GM12878 (cell line): ENCODE data around the gene STARD13. TPM values are rescaled to one million over a fixed set of nuclear protein-coding genes. Genes with fewer than 3 reads are reported as not detected.

Source experiments
- BRCA1 ChIP-seq: IDR thresholded peaks from 2 replicates; pipeline ENCODE4 v1.6.1; 2011; ENCODE audit warnings: low read depth, low read length, improper control_type of control experiment
- STAT1 ChIP-seq: fragments of 450-650 bp; conservative IDR thresholded peaks from 2 replicates; pipeline ENCODE4 v1.6.1; 2014; ENCODE audit warnings: antibody characterized with exemption, mild to moderate bottlenecking
- SUPT20H ChIP-seq: IDR thresholded peaks from 2 replicates; pipeline ENCODE4 v1.6.1; 2011; ENCODE audit warnings: low read depth, mild to moderate bottlenecking, low read length, moderate library complexity, borderline replicate concordance; ENCODE audit not compliant: control insufficient read depth
- TBL1XR1 ChIP-seq: IDR thresholded peaks from 2 replicates; pipeline ENCODE4 v1.6.1; 2012; ENCODE audit warnings: low read depth, low read length, improper control_type of control experiment
- YY1 ChIP-seq: IDR thresholded peaks from 2 replicates; pipeline ENCODE4 v1.6.1; 2011; ENCODE audit warnings: low read depth, mild to moderate bottlenecking, low read length
- polyA plus RNA-seq, 11 experiments: library from polyadenylated mRNA; depleted of rRNA in 4 of 11; unstranded in 6 of 11; stranded (reverse) in 5 of 11; fragments of >200 nt; fragmentation: Nextera tagmentation in 4 of 11; fragmentation: Illumina TruSeq in 1 of 11; extraction: Ambion mirVana in 4 of 11; extraction: Trizol in 1 of 11; gene quantifications; 1 replicate in 1 of 11; 2 replicates in 10 of 11; pipeline versions ENCODE4 v1.2.1 to v1.2.3, GENCODE V29; 2011 to 2016; ENCODE audit warnings: inconsistent platforms in 2 of 11, missing spikeins in 2 of 11, low read depth in 1 of 11
- total RNA-seq, 4 experiments: library from RNA; depleted of rRNA in 3 of 4; stranded (reverse); fragments of >200 nt in 3 of 4; fragmentation: Illumina TruSeq in 1 of 4; extraction: Trizol in 1 of 4; gene quantifications; 2 replicates each; pipeline versions ENCODE4 v1.2.1 to v1.2.3, GENCODE V29; 2013 to 2021
- TF ChIP-seq, protein P1 (sequence below): fragments of 150-350 bp; IDR thresholded peaks from 2 replicates; pipeline ENCODE4 v1.6.1; 2016; ENCODE audit warnings: low read depth, low read length
- TF ChIP-seq, protein P2 (sequence below): fragments of 450-650 bp; IDR thresholded peaks from 2 replicates; pipeline ENCODE4 v1.6.1; 2017; ENCODE audit warnings: borderline replicate concordance
- TF ChIP-seq, protein P3 (sequence below), 3 experiments: IDR thresholded peaks in 2 of 3; conservative IDR thresholded peaks in 1 of 3; 2 replicates each; pipeline ENCODE4 v1.5.1; 2011; ENCODE audit warnings: low read depth in 3 of 3, low read length in 3 of 3, mild to moderate bottlenecking in 3 of 3, control low read depth in 2 of 3, moderate library complexity in 2 of 3, inconsistent platforms in 1 of 3, mixed read lengths in 1 of 3; ENCODE audit not compliant: control insufficient read depth in 2 of 3, insufficient read depth in 1 of 3; ENCODE audit errors: extremely low read depth in 1 of 3

Gene STARD13
- total and polyA plus RNA-seq, 10 of the 15 experiments (the other 5 are each of a cell fraction or from before 2014, with no cell fraction given), result 4.0 to 41.6 (median 10.1) TPM

DNA sequence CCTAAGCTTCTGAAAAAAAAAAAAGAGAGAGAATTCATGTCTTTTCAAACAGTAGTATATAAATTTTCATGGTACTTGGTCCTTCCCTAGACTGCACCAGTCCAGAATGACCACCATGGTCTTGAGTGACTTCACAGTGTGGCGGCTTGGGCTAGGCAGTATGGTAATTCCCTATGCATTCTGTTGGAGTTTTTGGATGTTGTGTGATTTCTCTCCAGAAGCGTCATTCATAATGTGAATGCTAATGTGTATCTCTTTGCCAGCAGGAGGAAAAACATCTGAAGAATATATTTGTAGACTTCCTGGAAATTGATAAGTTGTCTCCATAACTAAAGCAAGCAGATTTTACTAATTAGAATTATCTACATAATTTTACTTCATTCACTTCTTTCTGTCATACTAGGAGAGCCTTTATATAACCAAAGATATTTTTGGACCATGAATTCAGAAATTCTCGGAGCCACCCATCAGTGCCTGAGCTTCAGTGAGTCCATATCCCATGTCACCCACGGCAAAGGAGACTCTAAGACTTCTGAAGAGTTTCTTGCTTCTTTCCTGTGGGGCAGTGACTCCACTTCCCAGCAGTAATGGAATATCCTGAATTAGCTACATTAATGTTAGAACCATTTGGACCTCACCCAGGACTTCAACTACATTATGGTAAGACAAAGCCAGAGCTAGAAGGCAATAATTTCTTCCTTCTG is 8.4 kb downstream of the STARD13 start (continued):
- TF ChIP-seq, protein P1, sequence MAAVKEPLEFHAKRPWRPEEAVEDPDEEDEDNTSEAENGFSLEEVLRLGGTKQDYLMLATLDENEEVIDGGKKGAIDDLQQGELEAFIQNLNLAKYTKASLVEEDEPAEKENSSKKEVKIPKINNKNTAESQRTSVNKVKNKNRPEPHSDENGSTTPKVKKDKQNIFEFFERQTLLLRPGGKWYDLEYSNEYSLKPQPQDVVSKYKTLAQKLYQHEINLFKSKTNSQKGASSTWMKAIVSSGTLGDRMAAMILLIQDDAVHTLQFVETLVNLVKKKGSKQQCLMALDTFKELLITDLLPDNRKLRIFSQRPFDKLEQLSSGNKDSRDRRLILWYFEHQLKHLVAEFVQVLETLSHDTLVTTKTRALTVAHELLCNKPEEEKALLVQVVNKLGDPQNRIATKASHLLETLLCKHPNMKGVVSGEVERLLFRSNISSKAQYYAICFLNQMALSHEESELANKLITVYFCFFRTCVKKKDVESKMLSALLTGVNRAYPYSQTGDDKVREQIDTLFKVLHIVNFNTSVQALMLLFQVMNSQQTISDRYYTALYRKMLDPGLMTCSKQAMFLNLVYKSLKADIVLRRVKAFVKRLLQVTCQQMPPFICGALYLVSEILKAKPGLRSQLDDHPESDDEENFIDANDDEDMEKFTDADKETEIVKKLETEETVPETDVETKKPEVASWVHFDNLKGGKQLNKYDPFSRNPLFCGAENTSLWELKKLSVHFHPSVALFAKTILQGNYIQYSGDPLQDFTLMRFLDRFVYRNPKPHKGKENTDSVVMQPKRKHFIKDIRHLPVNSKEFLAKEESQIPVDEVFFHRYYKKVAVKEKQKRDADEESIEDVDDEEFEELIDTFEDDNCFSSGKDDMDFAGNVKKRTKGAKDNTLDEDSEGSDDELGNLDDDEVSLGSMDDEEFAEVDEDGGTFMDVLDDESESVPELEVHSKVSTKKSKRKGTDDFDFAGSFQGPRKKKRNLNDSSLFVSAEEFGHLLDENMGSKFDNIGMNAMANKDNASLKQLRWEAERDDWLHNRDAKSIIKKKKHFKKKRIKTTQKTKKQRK, result no peak
- TF ChIP-seq BRCA1, result no peak
- TF ChIP-seq TBL1XR1, result no peak
- TF ChIP-seq, protein P2, sequence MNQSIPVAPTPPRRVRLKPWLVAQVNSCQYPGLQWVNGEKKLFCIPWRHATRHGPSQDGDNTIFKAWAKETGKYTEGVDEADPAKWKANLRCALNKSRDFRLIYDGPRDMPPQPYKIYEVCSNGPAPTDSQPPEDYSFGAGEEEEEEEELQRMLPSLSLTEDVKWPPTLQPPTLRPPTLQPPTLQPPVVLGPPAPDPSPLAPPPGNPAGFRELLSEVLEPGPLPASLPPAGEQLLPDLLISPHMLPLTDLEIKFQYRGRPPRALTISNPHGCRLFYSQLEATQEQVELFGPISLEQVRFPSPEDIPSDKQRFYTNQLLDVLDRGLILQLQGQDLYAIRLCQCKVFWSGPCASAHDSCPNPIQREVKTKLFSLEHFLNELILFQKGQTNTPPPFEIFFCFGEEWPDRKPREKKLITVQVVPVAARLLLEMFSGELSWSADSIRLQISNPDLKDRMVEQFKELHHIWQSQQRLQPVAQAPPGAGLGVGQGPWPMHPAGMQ, result no peak
- TF ChIP-seq, protein P3, sequence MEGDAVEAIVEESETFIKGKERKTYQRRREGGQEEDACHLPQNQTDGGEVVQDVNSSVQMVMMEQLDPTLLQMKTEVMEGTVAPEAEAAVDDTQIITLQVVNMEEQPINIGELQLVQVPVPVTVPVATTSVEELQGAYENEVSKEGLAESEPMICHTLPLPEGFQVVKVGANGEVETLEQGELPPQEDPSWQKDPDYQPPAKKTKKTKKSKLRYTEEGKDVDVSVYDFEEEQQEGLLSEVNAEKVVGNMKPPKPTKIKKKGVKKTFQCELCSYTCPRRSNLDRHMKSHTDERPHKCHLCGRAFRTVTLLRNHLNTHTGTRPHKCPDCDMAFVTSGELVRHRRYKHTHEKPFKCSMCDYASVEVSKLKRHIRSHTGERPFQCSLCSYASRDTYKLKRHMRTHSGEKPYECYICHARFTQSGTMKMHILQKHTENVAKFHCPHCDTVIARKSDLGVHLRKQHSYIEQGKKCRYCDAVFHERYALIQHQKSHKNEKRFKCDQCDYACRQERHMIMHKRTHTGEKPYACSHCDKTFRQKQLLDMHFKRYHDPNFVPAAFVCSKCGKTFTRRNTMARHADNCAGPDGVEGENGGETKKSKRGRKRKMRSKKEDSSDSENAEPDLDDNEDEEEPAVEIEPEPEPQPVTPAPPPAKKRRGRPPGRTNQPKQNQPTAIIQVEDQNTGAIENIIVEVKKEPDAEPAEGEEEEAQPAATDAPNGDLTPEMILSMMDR (IDR thresholded peaks at IDR 0.05 in 2 of 3, conservative IDR thresholded peaks at IDR 0.05 in 1 of 3; ENCODE audit: control insufficient read depth in 2 of 3, extremely low read depth in 1 of 3, insufficient read depth in 1 of 3, low read depth in 3 of 3, low read length in 3 of 3), result no peak
- TF ChIP-seq SUPT20H, result no peak
- no peak for TF ChIP-seq YY1
- TF ChIP-seq STAT1, result no peak
